Urinary bladder (tissue), 4 donors: ENCODE data around the gene BRSK2. TPM values are rescaled to one million over a fixed set of nuclear protein-coding genes. Genes with fewer than 3 reads are reported as not detected.
"Not testable (repeated sequence)": the region's sequence is repeated elsewhere in the genome, so short reads cannot be mapped to it uniquely, and the experiment has no call there.

Experiments used
- DNase-seq: peaks from one replicate; pipeline ENCODE4 v3.0.0-alpha.2; 2015; ENCODE audit errors: extremely low spot score
- H3K27ac ChIP-seq: one replicate; pipeline ENCODE4 v1.5.1; 2013; ENCODE audit warnings: low read depth, mild to moderate bottlenecking, moderate library complexity
- H3K36me3 ChIP-seq: one replicate; pipeline ENCODE4 v1.6.1; 2013; ENCODE audit warnings: mild to moderate bottlenecking, moderate library complexity; ENCODE audit not compliant: insufficient read depth
- H3K4me1 ChIP-seq: one replicate; pipeline ENCODE4 v1.6.1; 2013; ENCODE audit warnings: mild to moderate bottlenecking, moderate library complexity; ENCODE audit not compliant: insufficient read depth
- H3K4me3 ChIP-seq: one replicate; pipeline ENCODE4 v1.5.1; 2013; ENCODE audit warnings: low read depth, low read length
- WGBS: extraction: QIAGEN DNeasy Blood & Tissue Kit; methylation state at CpG from one replicate; pipeline ENCODE4 v1.1.7; 2013; 5-methylcytosine and 5-hydroxymethylcytosine counted together
- polyA plus RNA-seq: library from polyadenylated mRNA; stranded (reverse); fragments of 200-250 nt; gene quantifications from one replicate; pipeline ENCODE4 v1.2.3, GENCODE V29; 2013
- total RNA-seq: library from RNA; depleted of rRNA; stranded (reverse); fragments of >200 nt; gene quantifications from one replicate; pipeline ENCODE4 v1.2.3, GENCODE V29; 2014
- donor health status: healthy with polysubstance abuse.
- donor health status: healthy.

The BRSK2 gene
- total and polyA plus RNA-seq, 2 donors = 2.6 to 3.0 TPM

- Histone ChIP-seq H3K4me3 (no peak overlapping the region), H3K27ac (no peak overlapping the region), H3K4me1 (no peaks in the 10 kb centered on the region), H3K36me3 (no peaks in the 10 kb centered on the region)
- DNase-seq = no peak
- WGBS = 78% methylated on average over 24 of the region's 24 CpGs
Measured at GRCh38 chr11:1502168-1502953, 112.6 kb downstream of the BRSK2 start.

DNA sequence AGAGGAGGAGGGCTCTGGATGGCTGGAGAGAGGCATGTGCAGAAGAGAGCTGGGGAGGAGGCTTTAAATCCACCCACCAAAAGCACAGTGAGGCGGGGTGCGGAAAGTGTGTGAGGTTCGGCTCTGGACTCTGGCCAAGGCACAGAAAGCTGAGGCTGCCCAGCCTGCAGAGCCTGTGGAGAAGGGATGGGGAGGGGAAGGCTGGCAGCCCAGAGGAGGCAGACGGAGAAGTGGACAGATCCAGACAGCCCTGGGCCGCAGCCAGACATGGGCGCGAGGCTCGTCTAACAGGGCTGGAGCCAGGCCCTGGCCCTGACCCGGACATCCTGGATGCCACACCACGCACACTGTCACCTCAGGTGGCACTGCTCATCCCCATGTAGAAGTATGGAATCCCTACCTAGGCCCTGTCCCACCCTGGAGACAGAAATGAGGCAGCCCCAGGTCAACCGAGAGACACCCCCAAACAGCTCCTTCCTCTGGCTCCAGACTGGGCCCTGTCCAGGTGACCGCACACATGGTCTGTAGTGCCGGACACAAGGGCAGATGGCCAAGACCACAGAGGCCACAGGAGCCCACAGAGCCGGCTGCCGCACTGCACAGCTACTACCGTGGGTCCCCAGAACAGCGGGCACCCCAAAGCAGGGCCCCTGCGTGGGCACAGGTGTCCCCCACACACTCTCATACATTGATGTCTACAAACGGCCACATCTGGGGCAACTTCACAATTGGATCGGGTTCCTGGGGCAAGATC, 113.4 kb downstream of the BRSK2 start:
- WGBS = 54% methylated on average over 20 of the region's 20 CpGs
- Histone ChIP-seq H3K4me3 (no peak overlapping the region), H3K4me1 (no peaks in the 10 kb centered on the region), H3K36me3 (no peaks in the 10 kb centered on the region), H3K27ac (no peak overlapping the region)
- DNase-seq = no peak

DNA sequence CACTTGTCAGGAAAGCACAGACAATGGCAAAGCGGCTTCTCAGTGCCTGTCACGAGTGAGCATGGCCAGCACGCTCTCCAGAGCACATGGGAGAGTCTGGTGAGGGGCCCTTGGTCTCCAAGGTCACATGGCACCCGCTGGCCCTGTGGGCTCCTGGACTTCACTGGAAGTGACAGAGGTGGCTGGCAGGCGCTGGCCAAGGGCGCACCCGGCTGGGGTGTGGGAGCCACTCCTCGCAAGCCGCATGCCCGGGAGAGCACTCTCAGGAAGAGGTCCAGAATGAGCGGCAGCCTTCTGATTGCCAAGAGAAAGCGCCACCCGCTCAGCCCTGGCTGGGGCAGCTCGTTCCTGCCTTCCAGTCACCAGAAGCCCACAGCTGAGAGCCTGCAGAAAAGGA, 114.0 kb downstream of the BRSK2 start:
- Histone ChIP-seq H3K4me3 (no peak overlapping the region), H3K36me3 (no peaks in the 10 kb centered on the region), H3K27ac (no peak overlapping the region), H3K4me1 (no peaks in the 10 kb centered on the region)
- WGBS = 86% methylated on average over 14 of the region's 14 CpGs
- DNase-seq = no peak

GRCh38 chr11:1504138-1504537, 114.4 kb downstream of the BRSK2 start:
- H3K4me1 ChIP-seq = no peaks in the 10 kb centered on the region
- no peak for DNase-seq
- no peak overlapping the region for H3K27ac ChIP-seq
- WGBS = 82% methylated on average over 9 of the region's 9 CpGs
- H3K4me3 ChIP-seq = no peak overlapping the region
- H3K36me3 ChIP-seq = no peaks in the 10 kb centered on the region

- no peak for DNase-seq
- WGBS = 93% methylated on average over 28 of the region's 28 CpGs
- no peak overlapping the region for H3K27ac ChIP-seq
- no peaks in the 10 kb centered on the region for H3K36me3 ChIP-seq
- no peaks in the 10 kb centered on the region for H3K4me1 ChIP-seq
- H3K4me3 ChIP-seq = no peak overlapping the region
Measured at GRCh38 chr11:1504581-1505290, 115.0 kb downstream of the BRSK2 start.

- H3K36me3 ChIP-seq = no peaks in the 10 kb centered on the region
- no peak for DNase-seq
- no peak overlapping the region for H3K27ac ChIP-seq
- no peaks in the 10 kb centered on the region for H3K4me1 ChIP-seq
- H3K4me3 ChIP-seq = no peak overlapping the region
- 84% methylated on average over 11 of the region's 11 CpGs for WGBS
Measured at GRCh38 chr11:1505480-1505879, 115.7 kb downstream of the BRSK2 start.

GRCh38 chr11:1506981-1507380, 117.2 kb downstream of the BRSK2 start:
- WGBS = 91% methylated on average over 9 of the region's 9 CpGs
- no peaks in the 10 kb centered on the region for H3K36me3 ChIP-seq
- no peak for DNase-seq
- no peaks in the 10 kb centered on the region for H3K4me1 ChIP-seq
- H3K27ac ChIP-seq = no peak overlapping the region
- H3K4me3 ChIP-seq = no peak overlapping the region

GRCh38 chr11:1507381-1508140, 117.8 kb downstream of the BRSK2 start:
- WGBS = 71% methylated on average over 21 of the region's 21 CpGs
- no peak overlapping the region for H3K4me3 ChIP-seq
- no peak for DNase-seq
- no peak overlapping the region for H3K27ac ChIP-seq
- no peaks in the 10 kb centered on the region for H3K36me3 ChIP-seq
- no peaks in the 10 kb centered on the region for H3K4me1 ChIP-seq

- H3K4me3 ChIP-seq = no peak overlapping the region
- no peak overlapping the region for H3K27ac ChIP-seq
- 78% methylated on average over 15 of the region's 15 CpGs for WGBS
- no peak for DNase-seq
- H3K4me1 ChIP-seq = no peaks in the 10 kb centered on the region
- no peaks in the 10 kb centered on the region for H3K36me3 ChIP-seq
Measured at GRCh38 chr11:1508491-1508891, 118.8 kb downstream of the BRSK2 start.

- H3K4me1 ChIP-seq = no peaks in the 10 kb centered on the region
- no peak overlapping the region for H3K4me3 ChIP-seq
- DNase-seq = no peak
- H3K36me3 ChIP-seq = no peaks in the 10 kb centered on the region
- H3K27ac ChIP-seq = no peak overlapping the region
- WGBS = 87% methylated on average over 10 of the region's 10 CpGs
Measured at GRCh38 chr11:1508986-1509385, 119.3 kb downstream of the BRSK2 start.

GRCh38 chr11:1509626-1510255, 120.0 kb downstream of the BRSK2 start:
- no peaks in the 10 kb centered on the region for H3K36me3 ChIP-seq
- no peak overlapping the region for H3K27ac ChIP-seq
- H3K4me1 ChIP-seq = no peaks in the 10 kb centered on the region
- H3K4me3 ChIP-seq = no peak overlapping the region
- DNase-seq = no peak
- 80% methylated on average over 20 of the region's 20 CpGs for WGBS

DNA sequence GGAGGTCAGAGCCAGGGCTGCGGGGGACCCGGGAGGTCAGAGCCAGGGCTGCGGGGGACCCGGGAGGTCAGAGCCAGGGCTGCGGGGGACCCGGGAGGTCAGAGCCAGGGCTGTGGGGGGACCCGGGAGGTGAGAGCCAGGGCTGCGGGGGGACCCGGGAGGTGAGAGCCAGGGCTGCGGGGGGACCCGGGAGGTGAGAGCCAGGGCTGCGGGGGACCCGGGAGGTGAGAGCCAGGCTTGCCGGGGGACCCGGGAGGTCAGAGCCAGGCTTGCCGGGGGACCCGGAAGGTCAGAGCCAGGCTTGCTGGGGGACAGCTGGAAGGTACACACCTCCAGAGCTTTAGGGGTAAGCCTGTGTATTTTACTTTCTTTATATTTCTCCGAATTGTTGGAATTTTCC, 120.6 kb downstream of the BRSK2 start:
- H3K27ac ChIP-seq, H3K4me3 ChIP-seq, H3K36me3 ChIP-seq, H3K4me1 ChIP-seq, DNase-seq: not testable (repeated sequence)
- WGBS = 84% methylated on average over 15 of the region's 18 CpGs

DNA sequence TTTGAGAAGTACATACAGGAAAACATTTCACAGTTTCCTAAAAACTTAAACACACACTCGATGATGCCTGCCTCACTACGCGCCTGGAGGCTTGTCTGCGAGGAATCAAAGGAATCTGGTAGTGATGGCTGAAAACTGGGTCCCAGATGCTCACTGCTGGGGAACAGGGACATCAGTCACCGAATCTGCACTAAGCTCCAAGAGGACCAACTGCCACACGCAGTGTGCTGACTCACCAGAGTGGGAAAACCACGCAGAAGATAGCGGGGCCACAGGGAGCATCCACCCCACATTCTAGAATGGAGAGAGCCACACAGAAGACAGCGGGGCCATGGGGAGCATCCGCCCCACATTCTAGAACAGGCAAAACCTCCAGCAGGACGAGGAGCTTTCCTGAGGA, 121.2 kb downstream of the BRSK2 start:
- H3K36me3 ChIP-seq = no peaks in the 10 kb centered on the region
- H3K4me1 ChIP-seq = no peaks in the 10 kb centered on the region
- no peak overlapping the region for H3K4me3 ChIP-seq
- H3K27ac ChIP-seq = no peak overlapping the region
- no peak for DNase-seq
- 87% methylated on average over 11 of the region's 11 CpGs for WGBS
